Caco-2 (cell line): ENCODE measurements around the gene ARL3. TPM values are rescaled to one million over a fixed set of nuclear protein-coding genes. Genes with fewer than 3 reads are reported as not detected.
A peak's percentile ranks its signal among the peaks of the same experiment; 100 is the strongest.

ENCODE experiments used
- BruUV-seq: library from RNA; stranded (reverse); fragments of 400-500 nt; replicated peaks from 2 replicates; lab custom pipeline; 2021; lab: Mats Ljungman, UMichigan
- CTCF ChIA-PET: fragments of 300-600 bp; sonication (Branson Sonifier 250); formaldehyde crosslinking; loops from one replicate; lab custom pipeline; 2022; ENCODE audit warnings: antibody characterized with exemption; lab: Charles Lee
- POLR2A ChIA-PET: fragments of 300-600 bp; sonication (Branson Sonifier 250); formaldehyde crosslinking; loops from one replicate; lab custom pipeline; 2022; ENCODE audit warnings: antibody characterized with exemption; lab: Charles Lee
- DNase-seq, 2 experiments: peaks; one replicate each; pipeline versions ENCODE4 v3.0.0 to v3.0.0-alpha.2; 2020 to 2022
- H3K27me3 ChIP-seq: replicated peaks from 2 replicates; pipeline ENCODE4 v1.6.0; 2011; ENCODE audit warnings: low read length; ENCODE audit not compliant: control insufficient read depth, insufficient read depth
- H3K36me3 ChIP-seq: 2 replicates; pipeline ENCODE4 v1.5.1; 2011; ENCODE audit warnings: low read length; ENCODE audit not compliant: control insufficient read depth, insufficient read depth
- H3K4me1 ChIP-seq: fragments of 250-450 bp; sonication (Bioruptor Pico); 2 replicates; pipeline ENCODE4 v1.5.1; 2020; ENCODE audit warnings: mild to moderate bottlenecking
- H3K4me3 ChIP-seq: 2 replicates; pipeline ENCODE4 v1.5.1; 2011; ENCODE audit warnings: low read depth, mild to moderate bottlenecking, control low read depth, low read length
- H3K9me3 ChIP-seq: fragments of 250-450 bp; sonication (Bioruptor Pico); 2 replicates; pipeline ENCODE4 v1.5.1; 2020; ENCODE audit warnings: mild to moderate bottlenecking, moderate library complexity
- H3K27ac Mint-ChIP-seq: one replicate; pipeline ENCODE4 v1.8.0; 2022; ENCODE audit warnings: mixed read lengths; ENCODE audit not compliant: unreplicated experiment
- H3K27me3 Mint-ChIP-seq: one replicate; pipeline ENCODE4 v1.8.0; 2022; ENCODE audit warnings: mixed read lengths; ENCODE audit not compliant: insufficient read depth, unreplicated experiment
- H3K36me3 Mint-ChIP-seq: one replicate; pipeline ENCODE4 v1.8.0; 2022; ENCODE audit warnings: mild to moderate bottlenecking, mixed read lengths; ENCODE audit not compliant: insufficient read depth, unreplicated experiment
- H3K4me1 Mint-ChIP-seq: one replicate; pipeline ENCODE4 v1.8.0; 2022; ENCODE audit warnings: low read depth, mixed read lengths; ENCODE audit not compliant: unreplicated experiment
- H3K4me3 Mint-ChIP-seq: one replicate; pipeline ENCODE4 v1.8.0; 2022; ENCODE audit warnings: mild to moderate bottlenecking, moderate library complexity, mixed read lengths; ENCODE audit not compliant: unreplicated experiment
- H3K9me3 Mint-ChIP-seq: one replicate; pipeline ENCODE4 v1.8.0; 2022; ENCODE audit warnings: mixed read lengths; ENCODE audit not compliant: unreplicated experiment
- CTCF ChIP-seq, 2 experiments: fragments of 200-600 bp in 1 of 2; IDR thresholded peaks; 1 replicate in 1 of 2; 2 replicates in 1 of 2; pipeline versions ENCODE4 v1.5.1 to v1.8.0; 2011 to 2022; ENCODE audit warnings: antibody characterized with exemption in 1 of 2, control low read depth in 1 of 2, inconsistent platforms in 1 of 2, low read depth in 1 of 2, low read length in 1 of 2, mild to moderate bottlenecking in 1 of 2, moderate library complexity in 1 of 2; ENCODE audit not compliant: insufficient read depth in 1 of 2, severe bottlenecking in 1 of 2, unreplicated experiment in 1 of 2
- intact Hi-C: fragments of 100-400 bp; cut with micrococcal nuclease; formaldehyde crosslinking; loops from one replicate; pipeline ENCODE4 v1.10.0; 2022; ENCODE audit not compliant: unreplicated experiment
- total RNA-seq: library from RNA; stranded (reverse); gene quantifications from 2 replicates; pipeline ENCODE4 v1.2.3, GENCODE V29; 2022

The ARL3 gene
- total RNA-seq, 1 experiment from 2014 or later: 7.8 TPM

GRCh38 chr10:102741726-102742237 lies 27.6 kb upstream of the ARL3 start:
- no peak for DNase-seq
- Mint-ChIP-seq H3K4me3 (no peak overlapping the region), H3K27ac (no peak overlapping the region), H3K27me3 (no peaks in the 10 kb centered on the region), H3K4me1 (peaks cover 7% of the 10 kb centered on the region), H3K36me3 (peaks cover 19% of the 10 kb centered on the region), H3K9me3 (no peaks in the 10 kb centered on the region)
- TF ChIP-seq CTCF (IDR thresholded peaks at IDR 0.05; ENCODE audit: insufficient read depth in 1 of 2, low read depth in 1 of 2, low read length in 1 of 2, severe bottlenecking in 1 of 2, unreplicated experiment in 1 of 2): no peak
- H3K4me3 ChIP-seq: no peak overlapping the region
- no TSS peak for BruUV-seq
- H3K9me3 ChIP-seq: no peaks in the 10 kb centered on the region
- POLR2A ChIA-PET: no interaction called here
- H3K27me3 ChIP-seq: no peaks in the 10 kb centered on the region
- no peaks in the 10 kb centered on the region; the same call in 1 of the 2 replicates for H3K36me3 ChIP-seq
- CTCF ChIA-PET: no interaction called here
- intact Hi-C loops: loop anchor here (2.0 to 5.0 kb wide), 2 partner anchors 27 to 494 kb away; partner anchors contain the start of genes ARL3, GBF1 and SFXN2
- H3K4me1 ChIP-seq: peaks cover 18% of the 10 kb centered on the region

GRCh38 chr10:102740229-102740628 lies 26.0 kb upstream of the ARL3 start:
- no peak for DNase-seq
- no TSS peak for BruUV-seq
- Histone ChIP-seq H3K4me3 (no peak overlapping the region), H3K9me3 (no peaks in the 10 kb centered on the region), H3K4me1 (peaks cover 12% of the 10 kb centered on the region), H3K36me3 (no peaks in the 10 kb centered on the region; the same call in 1 of the 2 replicates), H3K27me3 (no peaks in the 10 kb centered on the region)
- TF ChIP-seq CTCF (IDR thresholded peaks at IDR 0.05; ENCODE audit: insufficient read depth in 1 of 2, low read depth in 1 of 2, low read length in 1 of 2, severe bottlenecking in 1 of 2, unreplicated experiment in 1 of 2): no peak
- CTCF ChIA-PET: no interaction called here
- Mint-ChIP-seq H3K4me3 (no peak overlapping the region), H3K36me3 (peaks cover 19% of the 10 kb centered on the region), H3K27me3 (no peaks in the 10 kb centered on the region), H3K27ac (no peak overlapping the region), H3K9me3 (no peaks in the 10 kb centered on the region), H3K4me1 (peaks cover 7% of the 10 kb centered on the region)
- intact Hi-C loops: loop anchor here (5.0 kb wide), 1 partner anchor 493 kb away; the partner anchor contains the start of gene GBF1
- POLR2A ChIA-PET: no interaction called here

- no peak overlapping the region for H3K4me3 Mint-ChIP-seq
- no peak overlapping the region for H3K27ac Mint-ChIP-seq
- intact Hi-C loops: no loop called here
- Histone ChIP-seq H3K4me1 (peaks cover 6% of the 10 kb centered on the region; the same call in 1 of the 2 replicates), H3K4me3 (no peak overlapping the region), H3K9me3 (no peaks in the 10 kb centered on the region), H3K27me3 (no peaks in the 10 kb centered on the region), H3K36me3 (no peaks in the 10 kb centered on the region; the same call in 1 of the 2 replicates)
- TF ChIP-seq CTCF (IDR thresholded peaks at IDR 0.05; ENCODE audit: insufficient read depth in 1 of 2, low read depth in 1 of 2, low read length in 1 of 2, severe bottlenecking in 1 of 2, unreplicated experiment in 1 of 2): no peak
- peaks cover 7% of the 10 kb centered on the region for H3K4me1 Mint-ChIP-seq
- POLR2A ChIA-PET: no interaction called here
- CTCF ChIA-PET: no interaction called here
- H3K9me3 Mint-ChIP-seq: no peaks in the 10 kb centered on the region
- no peak for DNase-seq
- H3K36me3 Mint-ChIP-seq: peaks cover 11% of the 10 kb centered on the region
- H3K27me3 Mint-ChIP-seq: no peaks in the 10 kb centered on the region
- TSS peak; percentile 18 for BruUV-seq
Measured at GRCh38 chr10:102738692-102739121, 24.5 kb upstream of the ARL3 start.
